A673 (cell line): ENCODE measurements around the gene RBM14. TPM values are rescaled to one million over a fixed set of nuclear protein-coding genes. Genes with fewer than 3 reads are reported as not detected.

Experiments
- BruUV-seq: library from RNA; stranded (reverse); fragments of 400-500 nt; replicated peaks from 2 replicates; lab custom pipeline; 2021; lab: Mats Ljungman, UMichigan
- CTCF ChIA-PET: fragments of 300-600 bp; sonication (Branson Sonifier 250); formaldehyde crosslinking; loops from one replicate; lab custom pipeline; 2022; ENCODE audit warnings: antibody characterized with exemption; lab: Charles Lee
- POLR2A ChIA-PET: fragments of 300-600 bp; sonication (Branson Sonifier 250); formaldehyde crosslinking; loops from one replicate; lab custom pipeline; 2022; ENCODE audit warnings: antibody characterized with exemption; ENCODE audit not compliant: low non-redundant PET; lab: Charles Lee
- DNase-seq: peaks from one replicate; pipeline ENCODE4 v3.0.0-alpha.2; 2015; ENCODE audit warnings: low spot score
- H3K27ac ChIP-seq: fragments of 200-600 bp; sonication (generic); 2 replicates; pipeline ENCODE4 v1.5.1; 2016; ENCODE audit warnings: mixed run types, low read depth, mild to moderate bottlenecking, mixed read lengths, antibody characterized with exemption, low read length; ENCODE audit not compliant: poor library complexity, severe bottlenecking
- H3K27me3 ChIP-seq: fragments of 200-600 bp; sonication (generic); replicated peaks from 2 replicates; pipeline ENCODE4 v1.6.1; 2017; ENCODE audit warnings: mixed run types, low read depth, mild to moderate bottlenecking, mixed read lengths, antibody characterized with exemption, low read length; ENCODE audit not compliant: insufficient read depth, poor library complexity
- H3K36me3 ChIP-seq: fragments of 200-600 bp; sonication (generic); 2 replicates; pipeline ENCODE4 v1.6.1; 2016; ENCODE audit warnings: mixed run types, mild to moderate bottlenecking, mixed read lengths, antibody characterized with exemption, low read length; ENCODE audit not compliant: insufficient read depth, poor library complexity, severe bottlenecking
- H3K4me1 ChIP-seq: fragments of 200-600 bp; sonication (generic); 2 replicates; pipeline ENCODE4 v1.6.1; 2017; ENCODE audit warnings: mixed run types, mild to moderate bottlenecking, mixed read lengths, antibody characterized with exemption, low read length; ENCODE audit not compliant: insufficient read depth, poor library complexity, severe bottlenecking
- H3K4me3 ChIP-seq: fragments of 200-600 bp; sonication (generic); 2 replicates; pipeline ENCODE4 v1.5.1; 2016; ENCODE audit warnings: low read depth, mixed run types, mild to moderate bottlenecking, mixed read lengths, low read length; ENCODE audit not compliant: poor library complexity, severe bottlenecking
- H3K9me3 ChIP-seq: fragments of 200-600 bp; sonication (generic); 2 replicates; pipeline ENCODE4 v1.6.1; 2016; ENCODE audit warnings: mixed run types, low read depth, mild to moderate bottlenecking, mixed read lengths, antibody characterized with exemption, low read length; ENCODE audit not compliant: poor library complexity, severe bottlenecking
- CTCF ChIP-seq: fragments of 300-800, 200-600 bp; sonication (generic); conservative IDR thresholded peaks from 2 replicates; pipeline ENCODE4 v1.5.1; 2017; ENCODE audit warnings: low read depth, mild to moderate bottlenecking, antibody characterized with exemption, low read length, moderate library complexity, mixed read lengths
- EZH2 ChIP-seq: fragments of 200-600 bp; sonication (generic); IDR thresholded peaks from 2 replicates; pipeline ENCODE4 v1.6.1; 2017; ENCODE audit warnings: borderline replicate concordance, low read depth, mild to moderate bottlenecking, mixed read lengths, antibody characterized with exemption, low read length; ENCODE audit not compliant: poor library complexity, severe bottlenecking
- intact Hi-C: fragments of 100-400 bp; cut with micrococcal nuclease; formaldehyde crosslinking; loops from one replicate; pipeline ENCODE4 v1.10.0; 2022; ENCODE audit not compliant: unreplicated experiment
- total RNA-seq: library from RNA; stranded (reverse); gene quantifications from 2 replicates; pipeline ENCODE4 v1.2.3, GENCODE V29; 2021

RBM14 gene
- total RNA-seq, 1 experiment from 2014 or later, result 162 TPM

- DNase-seq, result no peak
- Histone ChIP-seq H3K4me3 (no peak overlapping the region), H3K27ac (no peak overlapping the region), H3K36me3 (peaks cover 6% of the 10 kb centered on the region), H3K4me1 (no peaks in the 10 kb centered on the region), H3K9me3 (no peaks in the 10 kb centered on the region), H3K27me3 (no peaks in the 10 kb centered on the region)
- ChIA-PET CTCF (no interaction called here), POLR2A (no interaction called here)
- TF ChIP-seq CTCF, result no peak
- TF ChIP-seq EZH2, result no peak
- BruUV-seq, result no TSS peak
- intact Hi-C loops, result no loop called here
These were observed 6.5 kb upstream of the RBM14 start for GRCh38 chr11:66609721-66610617.

- DNase-seq, result no peak
- ChIA-PET CTCF (no interaction called here), POLR2A (no interaction called here)
- Histone ChIP-seq H3K9me3 (no peaks in the 10 kb centered on the region), H3K27ac (no peak overlapping the region), H3K4me1 (no peaks in the 10 kb centered on the region), H3K36me3 (peaks cover 2% of the 10 kb centered on the region), H3K27me3 (no peaks in the 10 kb centered on the region), H3K4me3 (no peak overlapping the region)
- intact Hi-C loops, result no loop called here
- TF ChIP-seq CTCF, result no peak
- no peak for TF ChIP-seq EZH2
- BruUV-seq, result no TSS peak
These were observed 4.0 kb upstream of the RBM14 start for GRCh38 chr11:66612458-66612857.

- H3K9me3 ChIP-seq, result no peaks in the 10 kb centered on the region
- H3K36me3 ChIP-seq, result peaks cover 16% of the 10 kb centered on the region
- ChIA-PET POLR2A (no interaction called here), CTCF (no interaction called here)
- H3K4me1 ChIP-seq, result peaks cover 6% of the 10 kb centered on the region
- no peaks in the 10 kb centered on the region for H3K27me3 ChIP-seq
- DNase-seq, result peak; percentile 45
- H3K27ac ChIP-seq, result no peak overlapping the region
- no TSS peak for BruUV-seq
- H3K4me3 ChIP-seq, result no peak overlapping the region
- no peak for TF ChIP-seq EZH2
- no peak for TF ChIP-seq CTCF
- intact Hi-C loops, result no loop called here
These were observed 2.4 kb upstream of the RBM14 start for GRCh38 chr11:66614073-66614472.
